Measurements from ENCODE around the gene HECTD4. TPM values are rescaled to one million over a fixed set of nuclear protein-coding genes. Genes with fewer than 3 reads are reported as not detected.

Gene HECTD4, protein sequence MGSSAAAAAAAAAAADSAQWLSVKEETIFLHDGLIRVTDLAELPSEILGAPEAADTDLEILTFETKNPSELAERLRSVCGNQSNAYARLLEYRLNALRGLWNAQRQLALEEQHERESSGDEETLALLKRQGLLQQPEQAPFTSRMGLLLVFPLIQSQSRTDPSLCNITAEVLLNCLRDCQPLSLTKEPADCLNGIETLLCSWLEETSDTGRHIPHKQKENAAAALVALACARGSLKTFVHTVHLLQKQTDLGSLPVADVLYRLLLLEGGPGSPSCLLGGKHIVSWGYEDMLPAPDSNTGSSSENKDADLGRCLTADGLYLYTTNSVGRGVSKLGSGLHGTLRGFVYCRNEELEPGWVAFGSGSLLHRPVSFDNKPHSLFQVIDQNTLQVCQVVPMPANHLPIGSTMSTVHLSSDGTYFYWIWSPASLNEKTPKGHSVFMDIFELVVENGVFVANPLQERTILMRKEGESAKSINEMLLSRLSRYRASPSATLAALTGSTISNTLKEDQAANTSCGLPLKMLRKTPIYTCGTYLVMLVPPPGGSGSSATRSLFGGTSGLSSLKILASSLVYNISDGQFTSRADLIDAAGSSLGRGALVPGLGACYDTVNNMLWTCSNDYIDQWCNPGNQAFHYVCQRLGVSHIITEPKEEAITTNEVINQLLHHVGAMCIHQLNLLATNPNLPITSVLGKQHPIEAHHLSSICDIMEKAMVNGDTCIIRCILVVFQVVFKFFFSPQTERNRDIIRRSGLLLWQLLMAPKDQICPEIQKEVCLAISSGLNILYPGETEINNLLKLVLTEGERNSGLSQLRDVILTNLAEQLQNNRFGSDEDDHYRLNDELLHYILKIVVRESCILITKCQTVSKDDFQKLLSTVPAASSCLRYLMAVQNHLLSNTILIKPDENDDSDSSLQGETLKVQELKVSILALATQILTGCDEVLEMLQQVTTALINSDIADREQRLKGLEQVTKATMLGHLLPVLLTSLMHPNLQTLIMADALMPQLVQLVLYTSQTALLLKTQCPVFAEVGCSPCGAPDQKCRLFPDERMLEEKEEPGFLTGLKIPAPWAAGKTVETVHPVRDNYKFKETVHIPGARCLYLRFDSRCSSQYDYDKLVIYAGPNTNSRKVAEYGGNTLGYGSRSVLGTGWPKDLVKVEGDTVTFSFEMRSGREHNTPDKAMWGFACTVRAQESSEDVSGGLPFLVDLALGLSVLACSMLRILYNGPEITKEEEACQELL (N-terminal part only)
- 10 to 100 TPM; 46.6 to 48.2 TPM for total RNA-seq
- polyA plus RNA-seq (2013, experiment 1 of 2), result 26.6 TPM
- 22.8 TPM for polyA plus RNA-seq (2013, experiment 2 of 2)
- long read RNA-seq, experiment 1, partial matches to known transcripts, result 2 of 5 reads
- long read RNA-seq, experiment 1, other reads (novel, unspliced or antisense), result 3 of 5 reads
- long read RNA-seq, experiment 2, partial matches to known transcripts, result 13 of 23 reads
- long read RNA-seq, experiment 2, other reads (novel, unspliced or antisense), result 10 of 23 reads
- long read RNA-seq, experiment 3, partial matches to known transcripts, result 7 of 11 reads
- long read RNA-seq, experiment 3, other reads (novel, unspliced or antisense), result 4 of 11 reads
- long read RNA-seq, experiment 4, result 0 reads

DNA sequence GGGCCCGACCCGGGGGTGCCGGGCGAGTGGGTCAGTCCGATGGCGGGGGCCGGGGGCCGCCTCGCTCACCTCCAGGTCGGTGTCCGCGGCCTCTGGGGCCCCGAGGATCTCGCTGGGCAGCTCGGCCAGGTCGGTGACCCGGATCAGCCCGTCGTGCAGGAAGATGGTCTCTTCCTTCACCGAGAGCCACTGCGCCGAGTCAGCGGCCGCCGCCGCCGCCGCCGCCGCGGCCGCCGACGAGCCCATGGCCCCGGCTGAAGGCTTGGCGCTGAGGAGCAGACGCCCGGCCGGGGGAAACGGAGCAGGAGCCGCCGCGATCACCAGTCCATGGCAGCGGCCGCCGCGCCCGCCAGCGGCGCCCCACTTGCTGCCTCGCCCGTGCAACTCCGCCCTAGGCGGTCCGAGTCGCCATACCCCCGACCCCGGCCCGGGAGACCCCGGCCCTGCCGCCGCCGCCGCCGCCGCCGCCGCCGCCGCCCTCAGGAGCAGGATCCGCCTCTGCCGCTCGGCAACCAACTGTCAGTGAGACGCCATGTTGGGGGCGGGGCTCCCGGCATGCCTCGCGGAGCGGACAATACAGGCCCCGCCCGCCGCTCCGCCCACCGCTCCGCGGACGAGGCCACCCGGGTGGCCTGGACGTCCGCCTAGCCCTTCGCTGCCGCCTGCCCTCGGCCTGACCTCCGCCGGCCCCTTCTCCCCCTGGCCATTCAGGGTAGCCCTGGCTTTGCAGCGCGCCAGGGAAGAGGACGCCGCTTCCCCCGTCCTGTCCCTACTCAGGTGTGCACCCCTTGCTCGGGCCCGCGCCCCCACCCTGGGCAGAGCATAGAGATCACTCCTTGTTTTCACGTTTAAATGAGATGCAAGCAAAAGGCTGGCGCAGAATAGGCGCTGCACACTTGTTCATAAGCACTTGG lies at the start of gene HECTD4:
TSS of gene HECTD4 (minus strand) at position 549 of the 914 bp plus-strand sequence. CDS start at position 246, 303 bp downstream.
- Histone ChIP-seq H3K27me3 (ENCODE audit: control insufficient read depth, insufficient read depth, low read length, poor library complexity, severe bottlenecking) (no peaks in the 10 kb centered on the region), H3K27ac (ENCODE audit: low read depth, low read length) (peak within 1 kb of the TSS; percentile 70), H3K9ac (ENCODE audit: extremely low read depth, low read length, poor library complexity, severe bottlenecking) (peak within 1 kb of the TSS; percentile 55), H3K9me3 (ENCODE audit: control insufficient read depth, low read length) (no peaks in the 10 kb centered on the region), H3K4me1 (ENCODE audit: control insufficient read depth, insufficient read depth, low read length) (no peaks in the 10 kb centered on the region), H3K36me3 (ENCODE audit: control insufficient read depth, insufficient read depth, low read length) (no peaks in the 10 kb centered on the region), H3K4me3 (ENCODE audit: low read length) (peak within 1 kb of the TSS; percentile 89)
- Mint-ChIP-seq H3K4me3 (peak within 1 kb of the TSS; percentile 91), H3K27me3 (ENCODE audit: insufficient read depth) (no peaks in the 10 kb centered on the region), H3K27ac (peak within 1 kb of the TSS; percentile 90), H3K4me1 (peaks cover 12% of the 10 kb centered on the region), H3K36me3 (ENCODE audit: low read depth) (peaks cover 2% of the 10 kb centered on the region), H3K9me3 (no peaks in the 10 kb centered on the region)
- TF ChIP-seq, protein P1, sequence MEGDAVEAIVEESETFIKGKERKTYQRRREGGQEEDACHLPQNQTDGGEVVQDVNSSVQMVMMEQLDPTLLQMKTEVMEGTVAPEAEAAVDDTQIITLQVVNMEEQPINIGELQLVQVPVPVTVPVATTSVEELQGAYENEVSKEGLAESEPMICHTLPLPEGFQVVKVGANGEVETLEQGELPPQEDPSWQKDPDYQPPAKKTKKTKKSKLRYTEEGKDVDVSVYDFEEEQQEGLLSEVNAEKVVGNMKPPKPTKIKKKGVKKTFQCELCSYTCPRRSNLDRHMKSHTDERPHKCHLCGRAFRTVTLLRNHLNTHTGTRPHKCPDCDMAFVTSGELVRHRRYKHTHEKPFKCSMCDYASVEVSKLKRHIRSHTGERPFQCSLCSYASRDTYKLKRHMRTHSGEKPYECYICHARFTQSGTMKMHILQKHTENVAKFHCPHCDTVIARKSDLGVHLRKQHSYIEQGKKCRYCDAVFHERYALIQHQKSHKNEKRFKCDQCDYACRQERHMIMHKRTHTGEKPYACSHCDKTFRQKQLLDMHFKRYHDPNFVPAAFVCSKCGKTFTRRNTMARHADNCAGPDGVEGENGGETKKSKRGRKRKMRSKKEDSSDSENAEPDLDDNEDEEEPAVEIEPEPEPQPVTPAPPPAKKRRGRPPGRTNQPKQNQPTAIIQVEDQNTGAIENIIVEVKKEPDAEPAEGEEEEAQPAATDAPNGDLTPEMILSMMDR (conservative IDR thresholded peaks at IDR 0.05), result no peak
- peak; percentile 100 for DNase-seq
- 2 to 8% methylated on average over 38 to 106 of the region's 106 CpGs for WGBS, 2 experiments (ENCODE audit: insufficient coverage in 1 of 2, insufficient read length in 1 of 2)

DNA sequence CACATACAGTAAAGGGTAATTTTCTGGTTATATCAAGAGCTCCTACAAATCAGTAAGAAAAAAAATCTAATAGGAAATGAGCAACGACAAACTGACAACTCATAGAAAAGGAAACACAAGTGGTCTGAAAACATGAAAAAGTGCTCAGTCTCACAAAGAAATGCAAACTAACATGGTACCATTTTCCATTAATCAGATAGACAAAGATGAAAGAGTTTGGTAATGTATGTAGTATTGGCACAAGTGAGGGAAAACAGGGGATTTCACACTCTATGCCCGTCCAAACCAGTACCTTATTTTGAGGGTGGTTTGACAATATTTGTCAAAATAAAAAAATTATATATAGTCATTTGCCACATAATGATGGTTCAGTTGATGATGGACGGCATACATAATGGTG lies 49.7 kb upstream of the HECTD4 start:
- WGBS, 2 experiments (ENCODE audit: insufficient coverage in 1 of 2, insufficient read length in 1 of 2), result 97 to 100% methylated on average over 1 to 3 of the region's 3 CpGs
- Histone ChIP-seq H3K9ac (ENCODE audit: extremely low read depth, low read length, poor library complexity, severe bottlenecking) (no peak overlapping the region), H3K4me3 (ENCODE audit: low read length) (no peak overlapping the region), H3K9me3 (ENCODE audit: control insufficient read depth, low read length) (no peaks in the 10 kb centered on the region), H3K36me3 (ENCODE audit: control insufficient read depth, insufficient read depth, low read length) (no peaks in the 10 kb centered on the region), H3K27ac (ENCODE audit: low read depth, low read length) (no peak overlapping the region), H3K27me3 (ENCODE audit: control insufficient read depth, insufficient read depth, low read length, poor library complexity, severe bottlenecking) (no peaks in the 10 kb centered on the region), H3K4me1 (ENCODE audit: control insufficient read depth, insufficient read depth, low read length) (no peaks in the 10 kb centered on the region)
- no peak for DNase-seq
- Mint-ChIP-seq H3K9me3 (no peaks in the 10 kb centered on the region), H3K4me1 (no peaks in the 10 kb centered on the region), H3K4me3 (no peak overlapping the region), H3K36me3 (ENCODE audit: low read depth) (peaks cover 19% of the 10 kb centered on the region), H3K27ac (no peak overlapping the region), H3K27me3 (ENCODE audit: insufficient read depth) (no peaks in the 10 kb centered on the region)
- TF ChIP-seq, protein P1 (conservative IDR thresholded peaks at IDR 0.05), result no peak

All from endodermal cell (in vitro differentiated cells).